Tibial nerve (tissue), 3 donors: ENCODE measurements around the gene KLHL17.

Source experiments
- CTCF ChIP-seq, 5 experiments: fragments of 200-600 bp in 3 of 5; fragments of 450-650 bp in 2 of 5; sonication (generic) in 3 of 5; IDR thresholded peaks; one replicate each; pipeline ENCODE4 v1.5.1; 2016 to 2019; ENCODE audit warnings: antibody characterized with exemption in 5 of 5, mild to moderate bottlenecking in 3 of 5, moderate library complexity in 2 of 5
- POLR2A ChIP-seq, 2 donors: fragments of 450-650 bp; IDR thresholded peaks; one replicate each; pipeline ENCODE4 v1.6.1; 2017; ENCODE audit warnings: antibody characterized with exemption in 2 of 2, mild to moderate bottlenecking in 2 of 2, moderate library complexity in 2 of 2

- TF ChIP-seq CTCF (IDR thresholded peaks at IDR 0.05) = no peak
- no peak for TF ChIP-seq POLR2A (IDR thresholded peaks at IDR 0.05)
These were observed 23.8 kb upstream of the KLHL17 start for GRCh38 chr1:936348-937264.
